HepG2 (cell line): ENCODE measurements around the gene BCL6. TPM values are rescaled to one million over a fixed set of nuclear protein-coding genes. Genes with fewer than 3 reads are reported as not detected.

Experiments
- ATAC-seq: fragments of 200-7000 bp; cut with Tn5 transposase; 3 replicates; pipeline ENCODE4 v1.9.1; 2020; ENCODE audit warnings: mild to moderate bottlenecking, moderate library complexity
- BruUV-seq: library from RNA; stranded (reverse); fragments of 400-500 nt; replicated peaks from 2 replicates; lab custom pipeline; 2021; lab: Mats Ljungman, UMichigan
- CTCF ChIA-PET: fragments of 300-600 bp; formaldehyde crosslinking; extraction: SDS; loops from one replicate; lab custom pipeline; 2021; ENCODE audit warnings: low total read pairs, inconsistent platforms, low intra/inter-chr PET ratio; lab: Yijun Ruan, JAX
- POLR2A ChIA-PET: fragments of 350-600 bp; sonication (Branson Sonifier 250); formaldehyde crosslinking; loops from one replicate; lab custom pipeline; 2020; ENCODE audit warnings: antibody characterized with exemption, inconsistent platforms; lab: Yijun Ruan, JAX
- DNase-seq: peaks from one replicate; pipeline ENCODE4 v3.0.0-alpha.2; 2015; ENCODE audit warnings: low spot score
- FAIRE-seq: peaks from 3 replicates; lab custom pipeline; 2011; peaks lifted over from hg19 to GRCh38; lab: Jason Lieb, UNC
- H2AFZ ChIP-seq: one replicate; pipeline ENCODE4 v1.6.1; 2011; ENCODE audit warnings: low read length, inconsistent platforms
- H3K27ac ChIP-seq: fragments of 300-600 bp; 3 replicates; pipeline ENCODE4 v1.8.0; 2011; ENCODE audit warnings: mixed run types, mild to moderate bottlenecking, mixed read lengths, low read length, inconsistent platforms; ENCODE audit not compliant: insufficient read depth; ENCODE audit errors: extremely low read length
- H3K27me3 ChIP-seq, 2 experiments: fragments of 200-600 bp in 1 of 2; 2 replicates in 1 of 2; 3 replicates in 1 of 2; pipeline versions ENCODE4 v1.6.0 to v1.8.0; 2011; ENCODE audit warnings: low read length in 2 of 2, mild to moderate bottlenecking in 2 of 2, moderate library complexity in 2 of 2, inconsistent platforms in 1 of 2; ENCODE audit not compliant: insufficient read depth in 2 of 2, control insufficient read depth in 1 of 2
- H3K36me3 ChIP-seq, 2 experiments: fragments of 200-600 bp in 1 of 2; replicated peaks in 1 of 2; 2 replicates in 1 of 2; 3 replicates in 1 of 2; pipeline versions ENCODE4 v1.5.1 to v1.8.0; 2011; ENCODE audit warnings: low read length in 2 of 2, inconsistent platforms in 1 of 2; ENCODE audit not compliant: insufficient read depth in 2 of 2, control insufficient read depth in 1 of 2
- H3K4me1 ChIP-seq: 2 replicates; pipeline ENCODE4 v1.5.1; 2012; ENCODE audit warnings: low read length, inconsistent platforms; ENCODE audit not compliant: insufficient read depth
- H3K4me2 ChIP-seq: 2 replicates; pipeline ENCODE4 v1.6.0; 2011; ENCODE audit warnings: low read depth, low read length, inconsistent platforms
- H3K4me3 ChIP-seq, 3 experiments: fragments of 200-600 bp in 1 of 3; sonication (generic), shearing (Covaris generic) in 1 of 3; replicated peaks in 1 of 3; 2 replicates each; pipeline ENCODE4 v1.5.1; 2011 to 2016; ENCODE audit warnings: low read length in 3 of 3, inconsistent platforms in 2 of 3, low read depth in 2 of 3, mild to moderate bottlenecking in 2 of 3, control low read depth in 1 of 3, mixed read lengths in 1 of 3; ENCODE audit not compliant: insufficient read depth in 1 of 3
- H3K79me2 ChIP-seq: one replicate; pipeline ENCODE4 v1.6.1; 2011; ENCODE audit warnings: low read length, inconsistent platforms; ENCODE audit not compliant: insufficient read depth
- H3K9ac ChIP-seq: 2 replicates; pipeline ENCODE4 v1.6.0; 2011; ENCODE audit warnings: mild to moderate bottlenecking, low read depth, low read length, inconsistent platforms; ENCODE audit not compliant: insufficient read depth
- H3K9me3 ChIP-seq: 2 replicates; pipeline ENCODE4 v1.5.1; 2012; ENCODE audit warnings: mild to moderate bottlenecking, low read length
- H4K20me1 ChIP-seq: 2 replicates; pipeline ENCODE4 v1.6.0; 2011; ENCODE audit warnings: inconsistent platforms, mild to moderate bottlenecking, low read length, moderate library complexity; ENCODE audit not compliant: insufficient read depth
- HMGA1 ChIP-seq: sonication (generic); formaldehyde crosslinking; conservative IDR thresholded peaks from 2 replicates; pipeline ENCODE4 v1.4.0; 2020; ENCODE audit warnings: missing genetic modification reagents
- NR2F2 ChIP-seq: IDR thresholded peaks from 2 replicates; pipeline ENCODE4 v1.6.1; 2012; ENCODE audit warnings: low read depth, inconsistent platforms, borderline replicate concordance
- ZFP41 ChIP-seq: sonication (generic); formaldehyde crosslinking; IDR thresholded peaks from 2 replicates; pipeline ENCODE4 v1.4.0; 2020; ENCODE audit warnings: mild to moderate bottlenecking, missing genetic modification reagents, borderline replicate concordance
- ZMYM2 ChIP-seq: sonication (generic); formaldehyde crosslinking; IDR thresholded peaks from 2 replicates; pipeline ENCODE4 v1.8.0; 2022; ENCODE audit warnings: mild to moderate bottlenecking, missing genetic modification reagents
- ZNF121 ChIP-seq: sonication (generic); formaldehyde crosslinking; IDR thresholded peaks from 2 replicates; pipeline ENCODE4 v1.5.0; 2020; ENCODE audit warnings: mild to moderate bottlenecking, missing genetic modification reagents
- ZNF329 ChIP-seq: sonication (generic); formaldehyde crosslinking; IDR thresholded peaks from 2 replicates; pipeline ENCODE4 v1.9.0; 2021; ENCODE audit warnings: low read depth, mild to moderate bottlenecking, missing genetic modification reagents
- ZNF570 ChIP-seq: sonication (generic); formaldehyde crosslinking; IDR thresholded peaks from 2 replicates; pipeline ENCODE4 v1.4.0; 2020; ENCODE audit warnings: mild to moderate bottlenecking, missing genetic modification reagents, borderline replicate concordance
- ZNF761 ChIP-seq: sonication (generic); formaldehyde crosslinking; conservative IDR thresholded peaks from 2 replicates; pipeline ENCODE4 v1.4.0; 2020; ENCODE audit warnings: mild to moderate bottlenecking, missing genetic modification reagents
- WGBS: methylation state at CpG from one replicate; pipeline ENCODE4 v1.1.6; 2017; ENCODE audit warnings: low lambda C conversion rate; 5-methylcytosine and 5-hydroxymethylcytosine counted together
- in situ Hi-C: cut with HindIII; loops from 2 replicates; pipeline ENCODE4 v1.10.0; 2017; ENCODE audit warnings: low pct_unique_long_range_greater_than_20kb; ENCODE audit not compliant: extremely low pct_ligation_motif_present
- intact Hi-C: fragments of 100-400 bp; cut with micrococcal nuclease; formaldehyde crosslinking; loops from one replicate; pipeline ENCODE4 v1.10.0; 2022; ENCODE audit not compliant: unreplicated experiment
- polyA plus RNA-seq, 8 experiments: library from polyadenylated mRNA; depleted of rRNA in 3 of 8; stranded (reverse) in 7 of 8; unstranded in 1 of 8; fragments of >200 nt; fragmentation: Illumina TruSeq in 4 of 8; extraction: Trizol in 4 of 8; gene quantifications; 2 replicates each; pipeline versions ENCODE4 v1.2.1 to v1.2.3, GENCODE V29; 2011 to 2016; ENCODE audit warnings: low read depth in 4 of 8, missing spikeins in 1 of 8, mixed read lengths in 1 of 8; ENCODE audit not compliant: insufficient read depth in 1 of 8
- total RNA-seq, 5 experiments: library from RNA; depleted of rRNA; stranded (reverse); fragments of >200 nt; fragmentation: Illumina TruSeq; extraction: Trizol; gene quantifications; 2 replicates each; pipeline ENCODE4 v1.2.3, GENCODE V29; 2016; ENCODE audit warnings: low read depth in 1 of 5
- TF ChIP-seq, protein P1 (sequence below): sonication (generic); formaldehyde crosslinking; IDR thresholded peaks from 2 replicates; pipeline ENCODE4 v1.4.0; 2020; ENCODE audit warnings: missing genetic modification reagents
- TF ChIP-seq, protein P2 (sequence below): sonication (generic); formaldehyde crosslinking; IDR thresholded peaks from 2 replicates; pipeline ENCODE4 v1.5.1; 2020; ENCODE audit warnings: missing genetic modification reagents, mild to moderate bottlenecking, borderline replicate concordance
- TF ChIP-seq, protein P3 (sequence below): sonication (generic); formaldehyde crosslinking; IDR thresholded peaks from 2 replicates; pipeline ENCODE4 v1.4.0; 2020; ENCODE audit warnings: mild to moderate bottlenecking, missing genetic modification reagents
- TF ChIP-seq, protein P4 (sequence below): sonication (generic); formaldehyde crosslinking; IDR thresholded peaks from 2 replicates; pipeline ENCODE4 v1.5.1; 2020; ENCODE audit warnings: mild to moderate bottlenecking, missing genetic modification reagents, borderline replicate concordance

Gene BCL6
- total and polyA plus RNA-seq, 2 of the 13 experiments (the other 11 are each of a cell fraction or from before 2014, with no cell fraction given) = 21.2 to 53.7 TPM

DNA sequence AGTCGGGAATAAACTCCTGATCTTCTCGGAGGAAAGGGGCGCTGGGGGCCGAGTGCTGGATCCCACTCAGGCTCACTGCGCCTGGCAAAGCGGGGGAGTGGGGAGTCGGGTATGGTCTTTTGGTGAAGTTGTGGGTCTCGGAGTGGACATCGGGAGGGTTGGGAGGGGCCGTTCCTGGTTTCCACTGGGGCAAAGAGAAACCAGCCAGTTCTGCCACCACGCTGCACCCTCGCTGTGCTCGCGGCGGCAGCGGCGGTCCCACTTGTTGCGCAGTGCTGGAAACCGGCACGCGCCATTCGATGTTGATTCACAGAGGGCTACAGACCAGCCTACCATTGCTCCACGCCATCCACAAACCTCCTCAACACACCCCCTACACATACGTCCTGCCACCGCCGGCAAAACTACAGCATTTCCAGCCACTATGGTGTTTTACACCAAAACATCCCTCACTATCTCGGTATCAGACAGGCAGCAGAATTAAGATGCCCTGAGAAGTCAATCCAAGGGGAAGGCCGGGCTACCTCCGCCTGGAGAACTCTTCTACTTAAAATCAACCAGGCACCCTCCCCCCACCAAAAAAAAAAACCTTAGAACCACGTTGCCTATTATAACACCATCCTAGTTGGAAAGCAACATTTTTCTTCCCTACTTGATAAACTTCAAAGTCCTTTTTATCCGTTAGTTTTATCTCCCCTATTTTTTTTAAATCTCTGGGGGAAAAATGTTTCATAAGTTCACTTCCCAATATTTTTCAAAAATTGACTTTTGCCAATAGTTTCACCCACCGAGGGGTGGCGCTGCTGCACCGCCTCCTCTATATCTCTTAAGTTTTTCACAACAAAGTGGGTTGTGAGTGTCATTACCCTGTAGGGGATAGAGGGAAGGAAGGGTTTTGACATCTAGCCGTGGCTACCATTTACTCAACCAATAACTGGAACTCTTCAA, 3.6 kb downstream of the BCL6 start:
- DNase-seq (peak; percentile 76), FAIRE-seq (peak; percentile 23), ATAC-seq (peak; percentile 59)
- peak overlapping the region; percentile 98 to 100 (median 99) for H3K4me3 ChIP-seq
- no peak overlapping the region for H2AFZ ChIP-seq
- ChIA-PET CTCF (interaction anchor here (0.6 to 2.0 kb wide), 6 partner anchors 271 to 1407 kb away, joined by 3 to 9 read pairs (median 3); no protein-coding TSS in a partner anchor), POLR2A (interaction anchor here (0.8 to 5.7 kb wide), 11 partner anchors 9 to 1004 kb away, joined by 3 to 31 read pairs (median 8); no protein-coding TSS in a partner anchor)
- peaks cover 41% of the 10 kb centered on the region for H3K4me1 ChIP-seq
- peak overlapping the region; percentile 100 for H3K27ac ChIP-seq
- no TSS peak for BruUV-seq
- WGBS = under 1% methylated on average over 20 of the region's 35 CpGs
- in situ Hi-C loops (loop anchor here (5.0 to 25.0 kb wide), 9 partner anchors 263 to 1403 kb away; no protein-coding TSS in a partner anchor), intact Hi-C loops (loop anchor here (1.0 to 10.0 kb wide), 7 partner anchors 431 to 1491 kb away; no protein-coding TSS in a partner anchor)
- H3K79me2 ChIP-seq = peaks cover 93% of the 10 kb centered on the region
- H3K4me2 ChIP-seq = peak overlapping the region; percentile 95
- no peaks in the 10 kb centered on the region for H3K9me3 ChIP-seq
- H3K9ac ChIP-seq = peak overlapping the region; percentile 99
- H4K20me1 ChIP-seq = peaks cover 75% of the 10 kb centered on the region
- H3K36me3 ChIP-seq = no peaks in the 10 kb centered on the region; a peak in 2 of 5 replicates
- peaks cover 0 to 5% of the 10 kb centered on the region in 2 experiments; a peak in 1 of 5 replicates for H3K27me3 ChIP-seq
- TF ChIP-seq, protein P1, sequence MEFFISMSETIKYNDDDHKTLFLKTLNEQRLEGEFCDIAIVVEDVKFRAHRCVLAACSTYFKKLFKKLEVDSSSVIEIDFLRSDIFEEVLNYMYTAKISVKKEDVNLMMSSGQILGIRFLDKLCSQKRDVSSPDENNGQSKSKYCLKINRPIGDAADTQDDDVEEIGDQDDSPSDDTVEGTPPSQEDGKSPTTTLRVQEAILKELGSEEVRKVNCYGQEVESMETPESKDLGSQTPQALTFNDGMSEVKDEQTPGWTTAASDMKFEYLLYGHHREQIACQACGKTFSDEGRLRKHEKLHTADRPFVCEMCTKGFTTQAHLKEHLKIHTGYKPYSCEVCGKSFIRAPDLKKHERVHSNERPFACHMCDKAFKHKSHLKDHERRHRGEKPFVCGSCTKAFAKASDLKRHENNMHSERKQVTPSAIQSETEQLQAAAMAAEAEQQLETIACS (CRISPR knock-in tag) = no peak
- TF ChIP-seq, protein P2, sequence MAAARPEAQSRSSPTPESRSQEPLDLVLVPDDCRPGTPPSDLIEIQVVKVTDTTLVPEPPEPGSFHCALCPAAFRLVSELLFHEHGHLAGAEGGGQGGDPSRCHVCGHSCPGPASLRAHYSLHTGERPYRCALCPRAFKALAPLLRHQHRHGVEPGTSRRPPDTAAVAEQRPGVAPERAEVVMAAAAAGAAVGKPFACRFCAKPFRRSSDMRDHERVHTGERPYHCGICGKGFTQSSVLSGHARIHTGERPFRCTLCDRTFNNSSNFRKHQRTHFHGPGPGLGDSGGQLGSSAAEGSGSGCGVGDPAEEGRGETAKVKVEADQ (CRISPR knock-in tag) = no peak
- TF ChIP-seq ZNF570 (CRISPR knock-in tag) (no peak), HMGA1 (CRISPR knock-in tag) (no peak), ZNF761 (CRISPR knock-in tag) (0 out of 2 replicates have a peak, but pooled peaks have one; percentile 44), NR2F2 (no peak), ZFP41 (CRISPR knock-in tag) (no peak), ZNF121 (CRISPR knock-in tag) (no peak), ZMYM2 (CRISPR knock-in tag) (no peak), ZNF329 (CRISPR knock-in tag) (no peak)
- TF ChIP-seq, protein P3, sequence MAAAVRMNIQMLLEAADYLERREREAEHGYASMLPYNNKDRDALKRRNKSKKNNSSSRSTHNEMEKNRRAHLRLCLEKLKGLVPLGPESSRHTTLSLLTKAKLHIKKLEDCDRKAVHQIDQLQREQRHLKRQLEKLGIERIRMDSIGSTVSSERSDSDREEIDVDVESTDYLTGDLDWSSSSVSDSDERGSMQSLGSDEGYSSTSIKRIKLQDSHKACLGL = peak; percentile 50; the same call in 1 of the 2 replicates
- TF ChIP-seq, protein P4, sequence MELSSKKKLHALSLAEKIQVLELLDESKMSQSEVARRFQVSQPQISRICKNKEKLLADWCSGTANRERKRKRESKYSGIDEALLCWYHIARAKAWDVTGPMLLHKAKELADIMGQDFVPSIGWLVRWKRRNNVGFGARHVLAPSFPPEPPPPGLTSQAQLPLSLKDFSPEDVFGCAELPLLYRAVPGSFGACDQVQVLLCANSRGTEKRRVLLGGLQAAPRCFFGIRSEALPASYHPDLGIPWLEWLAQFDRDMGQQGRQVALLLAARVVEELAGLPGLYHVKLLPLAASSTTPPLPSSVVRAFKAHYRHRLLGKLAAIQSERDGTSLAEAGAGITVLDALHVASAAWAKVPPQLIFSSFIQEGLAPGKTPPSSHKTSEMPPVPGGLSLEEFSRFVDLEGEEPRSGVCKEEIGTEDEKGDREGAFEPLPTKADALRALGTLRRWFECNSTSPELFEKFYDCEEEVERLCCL = no peak
